Measurements from ENCODE around the gene RPS14. TPM values are rescaled to one million over a fixed set of nuclear protein-coding genes. Genes with fewer than 3 reads are reported as not detected.
"Not testable (repeated sequence)": the region's sequence is repeated elsewhere in the genome, so short reads cannot be mapped to it uniquely, and the experiment has no call there.

Gene RPS14
- total RNA-seq, 1 experiment from 2014 or later, result 2,061 TPM

DNA sequence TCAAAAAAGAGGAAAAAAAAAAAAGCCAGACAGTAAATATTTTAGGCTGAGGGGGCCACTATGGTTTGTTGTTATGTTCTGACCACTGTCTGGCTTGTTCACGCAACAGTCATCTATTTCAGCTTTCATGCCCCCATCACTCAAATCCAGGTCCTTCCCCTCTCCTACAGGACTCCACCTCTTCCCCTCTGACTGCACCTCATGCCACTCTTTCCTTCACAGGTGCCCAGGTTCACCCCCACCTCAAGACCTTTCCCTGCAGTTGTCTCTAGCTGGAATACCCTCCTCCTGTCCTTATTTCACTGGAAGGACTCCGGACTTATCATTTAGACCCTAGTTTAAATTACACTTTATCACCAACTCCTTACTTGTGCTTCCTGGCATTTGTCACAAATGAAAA lies 3.5 kb downstream of the RPS14 start:
- no peak for DNase-seq (ENCODE audit: low read depth)

GRCh38 chr5:150444770-150445169 lies 4.8 kb downstream of the RPS14 start:
- DNase-seq (ENCODE audit: low read depth), result no peak

DNA sequence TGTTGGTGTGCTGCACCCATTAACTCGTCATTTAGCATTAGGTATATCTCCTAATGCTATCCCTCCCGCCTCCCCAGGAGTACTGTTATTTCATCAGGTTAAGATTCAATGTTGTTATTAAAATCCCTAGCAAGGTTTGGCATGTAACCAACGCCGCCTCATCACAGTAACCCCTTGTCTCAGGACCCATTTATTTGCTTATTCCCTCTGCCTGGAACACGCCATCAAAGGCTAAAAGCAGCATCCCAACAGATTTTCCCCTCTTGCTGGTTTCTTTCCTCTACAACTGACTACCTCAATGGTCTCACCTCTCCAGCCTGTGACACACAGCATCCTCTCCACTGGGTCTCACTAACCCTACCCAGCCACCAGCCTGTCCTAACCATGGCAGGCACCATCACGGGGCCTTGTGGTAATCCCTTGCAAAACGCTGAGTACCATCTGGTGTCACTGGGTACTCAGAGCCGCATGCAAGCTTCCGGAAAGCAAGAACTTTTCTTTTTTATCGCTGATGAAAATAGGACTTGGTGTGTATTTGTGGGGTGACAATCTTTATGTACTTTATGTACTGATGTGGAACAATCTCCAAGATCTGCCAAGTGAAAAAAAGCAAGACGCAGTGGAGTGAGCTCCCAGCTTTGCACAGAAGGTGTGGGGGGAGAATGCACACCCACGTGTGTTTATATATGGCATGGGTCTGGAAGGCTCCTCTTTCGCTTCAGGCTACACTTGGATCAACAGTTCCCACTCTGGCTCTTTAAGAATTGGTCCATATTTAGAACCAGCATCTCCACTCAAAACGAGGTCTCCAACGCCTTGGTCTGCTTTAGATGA lies 6.1 kb downstream of the RPS14 start:
- no peak for DNase-seq (ENCODE audit: low read depth)

- no peak for DNase-seq (ENCODE audit: low read depth)
Measured at GRCh38 chr5:150442699-150443080, 6.8 kb downstream of the RPS14 start.

- DNase-seq (ENCODE audit: low read depth), result peak; percentile 39
Measured at GRCh38 chr5:150441813-150442698, 7.5 kb downstream of the RPS14 start.

GRCh38 chr5:150440948-150441812 lies 8.4 kb downstream of the RPS14 start:
- DNase-seq (ENCODE audit: low read depth), result no peak

DNA sequence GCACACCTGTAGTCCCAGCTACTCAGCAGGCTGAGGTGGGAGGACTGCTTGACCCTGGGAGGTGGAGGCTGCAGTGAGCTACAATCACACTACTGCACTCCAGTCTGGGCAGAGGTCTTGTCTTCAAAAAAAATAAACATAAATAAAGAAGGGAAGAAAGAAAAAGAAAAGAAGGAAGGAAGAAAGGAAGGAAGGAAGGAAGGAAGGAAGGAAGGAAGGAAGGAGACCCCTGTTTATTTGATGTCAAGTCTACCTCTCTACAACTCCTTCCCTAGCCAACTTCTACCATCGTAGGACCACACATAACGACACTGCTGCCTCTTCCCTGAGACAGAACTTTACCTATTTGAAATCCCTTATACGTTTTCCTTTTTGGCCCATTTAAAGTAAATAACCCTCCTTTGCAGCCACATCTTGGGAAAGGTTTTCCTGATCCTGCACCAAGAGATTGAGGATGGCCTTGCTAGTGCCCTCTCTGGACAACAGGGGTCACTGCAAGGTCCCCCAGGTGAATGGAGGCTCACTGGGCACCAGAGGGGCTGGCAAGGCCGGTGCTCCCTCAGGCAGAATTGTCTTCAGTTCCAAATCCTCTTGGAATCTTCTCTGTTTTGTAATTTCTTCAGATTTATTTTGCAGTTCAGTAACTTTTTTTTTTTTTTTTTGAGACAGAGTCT lies 10.5 kb downstream of the RPS14 start:
- peak; percentile 41 for DNase-seq (ENCODE audit: low read depth)

GRCh38 chr5:150436141-150436680 lies 13.3 kb downstream of the RPS14 start:
- DNase-seq (ENCODE audit: low read depth), result peak; percentile 72

- DNase-seq (ENCODE audit: low read depth), result no peak
Measured at GRCh38 chr5:150434464-150434863, 15.1 kb downstream of the RPS14 start.

DNA sequence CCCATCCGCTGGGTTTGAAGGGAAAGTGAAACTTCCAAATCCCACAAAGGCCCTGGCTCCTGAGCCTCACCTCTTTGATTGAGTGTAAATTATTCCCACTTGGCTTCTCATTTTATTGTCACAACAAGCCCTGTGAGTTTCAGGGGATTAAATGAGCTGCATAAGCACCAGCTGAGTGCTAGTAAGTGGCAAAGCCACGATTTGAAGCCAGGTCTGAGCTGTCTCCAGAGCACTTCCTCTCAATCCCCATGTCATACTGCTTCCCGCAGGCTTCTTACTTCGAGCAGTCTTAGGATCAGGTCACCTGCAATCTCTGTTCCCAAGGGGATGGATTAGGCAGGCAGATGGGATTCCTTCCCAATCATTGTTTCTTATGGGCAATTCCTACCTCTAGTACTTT lies 18.0 kb downstream of the RPS14 start:
- DNase-seq (ENCODE audit: low read depth), result no peak

DNA sequence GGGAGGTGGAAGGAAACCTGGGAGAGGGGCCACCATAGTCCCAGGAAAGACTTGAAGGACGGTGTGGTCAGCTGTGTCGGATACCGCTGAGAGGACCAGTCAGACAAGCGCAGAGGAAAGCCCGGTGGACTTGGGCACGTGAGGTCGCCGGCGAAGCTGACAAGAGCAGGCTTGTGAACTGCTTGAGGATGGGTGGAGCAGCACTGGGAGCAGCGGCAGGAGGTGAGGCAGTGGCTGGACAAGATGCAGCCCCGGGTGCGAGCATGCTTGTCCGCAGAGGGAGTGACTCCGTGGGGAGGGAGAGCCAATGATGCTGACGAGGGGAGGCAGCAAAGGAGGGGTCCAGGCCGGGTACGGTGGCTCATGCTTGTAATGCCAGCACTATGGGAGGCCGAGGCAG lies 18.5 kb downstream of the RPS14 start:
- DNase-seq (ENCODE audit: low read depth), result no peak

DNA sequence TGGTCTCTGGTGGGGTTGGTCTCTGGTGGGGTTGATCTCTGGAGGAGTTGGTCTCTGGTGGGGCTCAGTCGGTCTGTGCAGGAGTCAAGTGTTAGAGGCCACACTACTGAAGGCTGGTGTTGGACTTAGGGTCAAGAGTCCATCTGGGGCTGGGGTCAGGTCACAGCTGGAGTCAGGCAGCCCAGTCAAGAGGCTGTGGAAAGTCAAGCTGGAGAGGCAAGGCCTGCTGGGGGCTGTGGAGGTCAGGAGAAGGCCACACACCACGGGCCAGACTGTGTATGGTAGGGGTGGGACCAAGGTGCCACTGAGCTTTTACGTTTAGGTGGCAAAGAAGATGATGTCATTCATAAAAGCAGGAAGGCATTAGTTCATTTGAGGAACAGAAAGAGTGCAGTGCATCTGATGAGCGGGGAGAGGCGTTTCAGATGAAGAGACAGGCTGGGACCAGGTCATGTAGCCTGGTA lies 20.1 kb downstream of the RPS14 start:
- DNase-seq (ENCODE audit: low read depth), result no peak

DNA sequence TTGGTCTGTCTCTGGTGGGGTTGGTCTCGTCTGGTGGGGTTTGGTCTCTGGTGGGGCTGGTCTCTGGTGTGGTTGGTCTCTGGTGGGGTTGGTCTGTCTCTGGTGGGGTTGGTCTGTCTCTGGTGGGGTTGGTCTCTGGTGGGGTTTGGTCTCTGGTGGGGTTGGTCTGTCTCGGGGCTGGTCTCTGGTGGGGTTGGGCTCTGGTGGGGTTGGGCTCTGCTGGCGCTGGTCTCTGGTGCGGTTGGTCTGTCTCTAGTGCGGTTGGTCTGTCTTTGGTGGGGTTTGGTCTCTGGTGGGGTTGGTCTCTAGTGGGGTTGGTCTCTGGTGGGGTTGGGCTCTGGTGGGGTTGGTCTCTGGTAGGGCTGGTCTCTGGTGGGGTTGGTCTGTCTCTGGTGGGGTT lies 20.6 kb downstream of the RPS14 start:
- no peak for DNase-seq (ENCODE audit: low read depth)

- no peak for DNase-seq (ENCODE audit: low read depth)
Measured at GRCh38 chr5:150428106-150428876, 21.2 kb downstream of the RPS14 start.

DNA sequence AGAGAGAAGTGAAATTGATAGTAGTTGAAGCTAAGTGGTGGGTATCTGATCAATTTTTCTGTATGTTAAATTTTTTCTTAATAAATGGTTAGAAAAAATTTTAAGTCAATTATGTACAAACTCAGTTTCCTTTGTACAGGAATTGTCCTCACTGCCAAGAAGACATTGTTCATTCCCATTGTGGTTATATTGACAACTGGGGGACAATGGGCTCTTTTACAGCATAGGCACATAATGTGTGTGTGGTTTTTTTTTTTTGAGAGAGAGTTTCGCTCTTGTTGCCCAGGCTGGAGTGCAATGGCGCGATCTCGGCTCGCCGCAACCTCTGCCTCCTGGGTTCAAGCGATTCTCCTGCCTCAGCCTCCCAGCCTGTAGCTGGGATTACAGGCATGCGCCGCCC lies 23.4 kb downstream of the RPS14 start:
- DNase-seq (ENCODE audit: low read depth), result not testable (repeated sequence)

DNA sequence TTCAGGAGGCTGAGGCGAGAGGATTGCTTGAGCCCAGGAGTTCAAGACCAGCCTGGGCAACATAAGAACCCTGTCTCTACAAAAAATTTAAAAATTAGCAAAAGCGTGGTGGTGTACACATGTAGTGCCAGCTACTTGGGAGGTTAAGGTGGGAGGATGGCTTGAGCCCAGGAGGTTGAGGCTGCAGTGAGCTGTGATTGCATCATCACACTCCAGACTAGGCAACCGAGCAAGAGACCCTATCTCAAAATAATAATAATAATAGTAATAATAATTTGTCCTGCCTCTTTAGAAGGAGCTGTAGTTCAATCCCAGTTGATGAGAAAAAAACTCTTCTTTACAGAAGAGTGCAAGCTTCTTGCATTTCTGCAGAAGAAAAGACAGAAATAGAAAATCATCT lies 26.8 kb downstream of the RPS14 start:
- no peak for DNase-seq (ENCODE audit: low read depth)

DNA sequence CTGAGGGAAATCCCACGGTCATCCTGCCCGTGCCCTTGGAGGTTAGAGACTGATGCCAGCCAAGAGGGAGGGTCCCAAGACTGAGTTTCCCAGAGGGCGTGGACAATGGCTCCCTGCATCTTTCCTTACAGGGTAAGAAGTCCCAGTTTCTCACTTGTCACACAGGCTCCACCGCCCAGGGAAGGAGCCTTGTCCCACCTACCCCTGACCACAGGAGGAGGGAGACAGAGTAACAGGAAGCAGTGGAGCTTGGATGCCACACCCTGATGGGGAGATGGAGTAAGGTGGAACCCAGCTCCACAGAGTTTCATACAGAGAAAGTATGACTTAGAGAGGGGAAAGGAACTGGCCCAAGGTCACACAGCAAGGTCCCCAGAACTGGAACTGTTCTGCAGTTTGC lies 27.5 kb downstream of the RPS14 start:
- DNase-seq (ENCODE audit: low read depth), result no peak

GRCh38 chr5:150419630-150420270 lies 29.8 kb downstream of the RPS14 start:
- DNase-seq (ENCODE audit: low read depth), result no peak

All from LHCN-M2 (cell line).